ENCODE data around the gene DDB1.

The DDB1 gene

DNA sequence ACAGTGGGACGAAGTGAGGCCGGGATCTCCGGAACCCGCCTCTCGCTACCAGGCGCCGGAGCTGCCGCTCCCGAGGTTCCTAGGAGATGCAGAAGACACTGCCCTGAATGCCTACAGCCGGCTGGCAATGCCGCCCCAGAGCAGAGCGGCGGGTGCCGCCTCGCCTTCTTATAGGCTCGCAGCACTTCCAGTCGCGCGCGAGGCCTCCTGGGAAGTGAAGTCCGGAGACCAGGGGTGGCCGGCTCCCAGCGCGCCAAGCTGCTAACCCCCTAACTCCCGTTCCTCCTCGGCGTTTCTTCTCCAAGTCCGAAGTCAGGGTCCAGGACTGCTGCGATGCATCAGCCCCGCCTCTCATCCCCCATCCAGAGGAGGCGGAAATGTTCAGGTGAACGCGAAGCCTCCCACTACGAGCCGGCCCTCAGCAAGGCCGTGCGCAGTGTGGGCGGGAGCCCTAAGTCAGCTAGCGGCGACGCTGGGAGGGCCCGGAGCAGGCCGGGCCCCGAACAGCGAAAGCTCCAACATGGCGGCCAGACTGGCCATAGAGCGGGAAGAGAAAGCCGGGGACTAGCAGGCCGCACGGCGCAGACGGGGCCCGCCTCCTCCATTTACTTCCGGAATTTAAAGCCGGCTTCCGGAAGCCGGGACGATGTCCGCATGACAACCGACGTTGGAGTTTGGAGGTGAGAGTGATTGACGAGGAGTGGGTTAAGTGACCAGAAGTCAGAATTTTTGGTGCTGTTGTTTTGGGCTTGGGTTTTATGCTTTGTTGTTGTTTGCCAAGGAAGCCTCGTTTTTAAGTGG, 29.0 kb upstream of the DDB1 start, which contains the start of the genes CYB561A3 and TMEM138:
TSS of gene CYB561A3 (minus strand) at position 142 of the 801 bp plus-strand sequence. CDS start 5,169 bp downstream, outside the sequence.
TSS of gene TMEM138 (plus strand) at position 634 of the 801 bp plus-strand sequence. CDS start 2,017 bp downstream, outside the sequence.
- DNase-seq (ENCODE audit: low read depth), result peak; percentile 79
- peak within 1 kb of the TSS; percentile 80 for H3K4me3 ChIP-seq (ENCODE audit: control insufficient read depth, low read depth, low read length)
- TF ChIP-seq, protein P1, sequence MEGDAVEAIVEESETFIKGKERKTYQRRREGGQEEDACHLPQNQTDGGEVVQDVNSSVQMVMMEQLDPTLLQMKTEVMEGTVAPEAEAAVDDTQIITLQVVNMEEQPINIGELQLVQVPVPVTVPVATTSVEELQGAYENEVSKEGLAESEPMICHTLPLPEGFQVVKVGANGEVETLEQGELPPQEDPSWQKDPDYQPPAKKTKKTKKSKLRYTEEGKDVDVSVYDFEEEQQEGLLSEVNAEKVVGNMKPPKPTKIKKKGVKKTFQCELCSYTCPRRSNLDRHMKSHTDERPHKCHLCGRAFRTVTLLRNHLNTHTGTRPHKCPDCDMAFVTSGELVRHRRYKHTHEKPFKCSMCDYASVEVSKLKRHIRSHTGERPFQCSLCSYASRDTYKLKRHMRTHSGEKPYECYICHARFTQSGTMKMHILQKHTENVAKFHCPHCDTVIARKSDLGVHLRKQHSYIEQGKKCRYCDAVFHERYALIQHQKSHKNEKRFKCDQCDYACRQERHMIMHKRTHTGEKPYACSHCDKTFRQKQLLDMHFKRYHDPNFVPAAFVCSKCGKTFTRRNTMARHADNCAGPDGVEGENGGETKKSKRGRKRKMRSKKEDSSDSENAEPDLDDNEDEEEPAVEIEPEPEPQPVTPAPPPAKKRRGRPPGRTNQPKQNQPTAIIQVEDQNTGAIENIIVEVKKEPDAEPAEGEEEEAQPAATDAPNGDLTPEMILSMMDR (IDR thresholded peaks at IDR 0.05; ENCODE audit: control insufficient read depth, insufficient read depth, low read depth, low read length, missing control alignments), result no peak

DNA sequence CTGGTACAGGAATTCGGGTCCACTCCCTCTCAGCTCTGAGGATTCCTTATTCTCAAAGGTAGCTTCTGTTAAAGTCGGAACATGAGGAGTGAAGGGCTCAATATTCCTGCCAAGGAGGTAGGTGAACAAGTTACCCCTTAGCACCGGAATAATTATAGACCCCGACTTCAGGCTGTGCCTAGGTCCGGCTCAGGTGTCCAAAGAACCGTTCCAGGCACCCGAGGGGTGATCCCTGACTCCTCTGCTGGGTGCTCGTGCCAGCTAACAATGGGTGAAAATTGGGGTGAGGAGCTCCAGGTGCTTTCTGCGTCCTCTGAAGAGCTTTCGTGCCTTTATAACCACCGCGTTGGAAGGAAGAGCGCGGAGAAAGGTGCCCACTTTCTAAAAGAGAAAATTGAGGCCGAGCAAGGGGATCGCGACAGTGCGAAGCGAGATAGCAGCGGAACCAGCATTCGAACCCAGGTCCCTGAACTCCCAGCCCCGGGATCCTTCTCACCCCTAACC, 28.4 kb upstream of the DDB1 start:
- H3K4me3 ChIP-seq (ENCODE audit: control insufficient read depth, low read depth, low read length), result peak overlapping the region; percentile 80

DNA sequence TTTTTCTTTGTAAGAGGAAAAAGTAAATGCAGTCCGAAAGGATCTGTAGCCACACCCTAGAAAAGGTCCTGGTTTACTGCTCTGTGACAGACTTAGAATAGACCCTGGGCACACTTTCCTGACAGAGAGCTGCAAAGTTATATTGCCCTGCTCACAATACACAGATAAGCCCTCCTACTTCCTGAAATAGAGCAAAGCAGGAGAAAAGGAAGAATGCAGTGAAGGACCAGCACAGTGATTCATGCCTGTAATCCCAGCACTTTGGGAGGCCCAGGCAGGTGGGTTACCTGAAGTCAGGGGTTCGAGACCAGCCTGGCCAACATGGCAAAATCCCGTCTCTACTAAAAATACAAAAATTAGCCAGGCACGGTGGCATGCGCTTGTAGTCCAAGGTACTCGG, 26.6 kb upstream of the DDB1 start:
- TF ChIP-seq, protein P1 (IDR thresholded peaks at IDR 0.05; ENCODE audit: control insufficient read depth, insufficient read depth, low read depth, low read length, missing control alignments), result no peak
- no peak overlapping the region for H3K4me3 ChIP-seq (ENCODE audit: control insufficient read depth, low read depth, low read length)

More for the DNA sequence above, 28.4 kb upstream of the DDB1 start:
- TF ChIP-seq, protein P1 (IDR thresholded peaks at IDR 0.05; ENCODE audit: control insufficient read depth, insufficient read depth, low read depth, low read length, missing control alignments), result no peak
- no peak for DNase-seq (ENCODE audit: low read depth)

DNA sequence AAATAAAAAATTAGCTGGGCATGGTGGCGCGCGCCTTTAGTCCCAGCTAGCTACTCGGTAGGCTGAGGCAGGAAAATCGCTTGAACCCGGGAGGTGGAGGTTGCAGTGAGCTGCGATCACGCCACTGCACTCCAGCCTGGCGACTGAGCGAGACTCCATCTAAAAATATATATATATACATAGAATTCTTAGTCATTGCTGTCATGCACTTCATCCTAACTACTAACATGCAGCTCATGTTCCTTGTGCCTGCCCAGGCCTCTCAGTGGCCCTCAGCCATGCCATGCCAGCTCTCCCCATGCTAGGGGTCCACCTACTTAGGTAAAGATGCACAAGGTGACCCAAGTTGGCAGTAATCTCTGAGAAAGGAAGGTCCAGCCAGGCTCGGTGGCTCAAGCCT, 25.7 kb upstream of the DDB1 start:
- no peak overlapping the region for H3K4me3 ChIP-seq (ENCODE audit: control insufficient read depth, low read depth, low read length)
- TF ChIP-seq, protein P1 (IDR thresholded peaks at IDR 0.05; ENCODE audit: control insufficient read depth, insufficient read depth, low read depth, low read length, missing control alignments), result no peak
- no peak for DNase-seq (ENCODE audit: low read depth)

More for the DNA sequence above, 26.6 kb upstream of the DDB1 start:
- no peak for DNase-seq (ENCODE audit: low read depth)

DNA sequence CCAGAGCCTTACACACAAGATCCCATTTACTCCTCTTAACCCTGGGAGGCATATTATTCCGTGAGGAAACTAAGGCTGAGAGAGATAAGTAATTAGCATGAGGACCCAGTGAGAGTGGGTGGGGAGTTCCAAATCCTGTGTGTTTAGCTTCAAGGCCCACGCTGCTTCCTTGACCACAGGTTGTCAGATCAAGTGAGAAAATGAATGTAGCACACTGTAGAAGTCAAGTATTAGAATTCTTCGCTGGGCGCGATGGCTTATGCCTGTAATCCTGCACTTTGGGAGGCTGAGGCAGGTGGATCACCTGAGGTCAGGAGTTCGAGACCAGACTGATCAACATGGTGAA, 25.0 kb upstream of the DDB1 start:
- TF ChIP-seq, protein P1 (IDR thresholded peaks at IDR 0.05; ENCODE audit: control insufficient read depth, insufficient read depth, low read depth, low read length, missing control alignments), result no peak

DNA sequence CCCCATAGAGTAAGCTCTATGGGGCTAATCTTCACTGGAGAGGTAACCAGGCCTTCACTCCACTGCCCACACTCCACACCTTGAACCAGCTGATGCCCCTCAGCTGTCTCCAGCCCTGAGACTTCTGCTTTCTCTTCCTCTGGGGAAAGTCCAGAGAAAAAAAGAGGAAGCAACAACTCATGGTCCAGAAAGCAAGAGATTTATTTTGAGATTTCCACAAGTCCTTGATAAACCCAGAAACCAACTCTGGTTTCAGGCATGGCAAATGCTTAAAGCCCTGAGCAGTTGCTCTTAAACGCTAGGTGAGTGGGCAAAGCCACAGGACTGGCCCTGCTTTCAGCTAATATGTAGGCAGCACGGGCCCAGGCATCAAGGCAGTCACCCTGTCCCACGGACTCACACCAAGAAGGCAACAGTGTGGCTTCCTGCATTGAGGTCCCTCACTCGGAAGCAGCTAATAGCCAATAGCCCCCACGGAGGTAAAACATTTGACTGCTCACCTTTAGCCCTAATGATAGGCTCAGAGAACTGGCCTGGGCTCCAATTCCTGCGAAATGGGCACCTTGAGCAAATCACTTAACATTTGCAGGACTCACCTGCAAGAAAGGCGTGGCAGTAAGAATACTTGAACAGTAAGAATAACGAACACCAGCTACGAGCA, 24.5 kb upstream of the DDB1 start:
- TF ChIP-seq, protein P1 (IDR thresholded peaks at IDR 0.05; ENCODE audit: control insufficient read depth, insufficient read depth, low read depth, low read length, missing control alignments), result no peak
- no peak for DNase-seq (ENCODE audit: low read depth)
- H3K4me3 ChIP-seq (ENCODE audit: control insufficient read depth, low read depth, low read length), result no peak overlapping the region

More for the DNA sequence above, 25.0 kb upstream of the DDB1 start:
- no peak for DNase-seq (ENCODE audit: low read depth)
- H3K4me3 ChIP-seq (ENCODE audit: control insufficient read depth, low read depth, low read length), result no peak overlapping the region
